ENCODE measurements around the gene CTNNBL1.

- no peak for TF ChIP-seq CTCF (IDR thresholded peaks at IDR 0.05)
- TF ChIP-seq POLR2A (IDR thresholded peaks at IDR 0.05; ENCODE audit: low read depth) = no peak
- no peak for TF ChIP-seq POLR2AphosphoS5 (IDR thresholded peaks at IDR 0.05)
- no peak for TF ChIP-seq EP300 (IDR thresholded peaks at IDR 0.05)
Observed at GRCh38 chr20:37896932-37897548, 203.2 kb downstream of the CTNNBL1 start.

All from esophagus muscularis mucosa (tissue), 4 donors.